Stimulated activated CD4-positive, alpha-beta T cell treated with anti-CD3 and anti-CD28 coated beads, Interleukin-12 subunit alpha, Interleukin-12 subunit beta, amount 100 ng/mL, for 4 hours (primary cell): ENCODE results near the gene AP3M1.
A peak's percentile ranks its signal among the peaks of the same experiment; 100 is the strongest.

Experiments used
- DNase-seq: peaks from one replicate; pipeline ENCODE4 v3.0.0-alpha.2; 2020

The AP3M1 gene

DNA sequence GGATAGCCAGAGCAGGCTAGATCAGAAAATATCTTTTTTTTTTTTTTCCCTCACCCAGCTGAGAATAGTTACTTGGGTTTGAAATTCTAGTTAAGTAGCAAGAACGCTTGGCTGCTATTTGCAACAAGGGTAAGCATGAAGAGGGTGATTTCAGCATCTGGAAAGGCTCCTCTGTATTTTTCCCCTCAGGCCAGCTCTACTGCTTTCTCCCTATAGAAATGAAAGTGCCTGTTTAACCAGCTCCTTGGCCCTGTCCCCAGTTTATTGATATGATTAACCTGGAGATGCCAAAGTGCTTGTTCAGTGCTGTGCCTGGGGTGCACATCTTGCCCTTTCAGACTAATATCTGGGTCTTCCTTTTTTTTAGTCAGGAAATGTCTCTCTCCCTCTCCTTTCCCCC is 37.1 kb downstream of the AP3M1 start:
- DNase-seq = no peak

DNA sequence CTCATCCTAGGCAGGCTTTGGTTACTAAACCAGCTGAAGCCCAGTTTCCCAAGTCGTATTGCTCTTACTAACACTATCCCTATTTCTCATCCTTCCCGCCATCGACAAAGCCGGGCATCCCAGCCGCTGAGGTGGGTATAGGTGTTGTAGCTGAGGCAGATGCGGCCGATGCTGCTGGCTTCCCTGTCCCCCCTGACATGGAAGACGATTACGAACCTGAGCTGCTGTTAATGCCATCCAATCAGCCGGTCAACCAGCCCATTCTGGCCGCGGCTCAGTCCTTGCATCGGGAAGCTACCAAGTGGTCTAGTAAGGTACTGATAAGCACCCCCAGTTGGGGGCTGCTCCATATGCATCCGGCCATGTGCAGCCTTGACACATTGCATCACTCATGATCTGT is 38.8 kb downstream of the AP3M1 start:
- DNase-seq = no peak

DNA sequence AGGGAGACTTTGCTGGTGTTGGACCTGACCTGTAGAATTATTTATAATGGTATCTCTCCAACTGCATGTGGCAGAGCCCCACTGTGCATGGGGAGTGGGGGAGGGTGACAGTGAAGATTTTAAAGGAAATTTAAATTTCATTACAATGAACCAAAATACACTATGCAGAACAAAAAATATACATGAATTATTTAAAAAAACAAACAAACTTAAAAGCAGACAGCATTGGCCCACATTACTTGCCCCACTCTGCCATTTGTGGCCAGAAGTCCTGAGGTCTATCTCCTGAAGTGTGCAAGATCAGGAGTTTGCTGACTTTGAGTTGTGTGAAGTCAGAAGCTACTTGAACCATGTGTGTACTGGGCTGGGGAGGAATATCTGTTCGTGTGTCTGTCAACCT is 40.5 kb downstream of the AP3M1 start:
- DNase-seq = no peak

DNA sequence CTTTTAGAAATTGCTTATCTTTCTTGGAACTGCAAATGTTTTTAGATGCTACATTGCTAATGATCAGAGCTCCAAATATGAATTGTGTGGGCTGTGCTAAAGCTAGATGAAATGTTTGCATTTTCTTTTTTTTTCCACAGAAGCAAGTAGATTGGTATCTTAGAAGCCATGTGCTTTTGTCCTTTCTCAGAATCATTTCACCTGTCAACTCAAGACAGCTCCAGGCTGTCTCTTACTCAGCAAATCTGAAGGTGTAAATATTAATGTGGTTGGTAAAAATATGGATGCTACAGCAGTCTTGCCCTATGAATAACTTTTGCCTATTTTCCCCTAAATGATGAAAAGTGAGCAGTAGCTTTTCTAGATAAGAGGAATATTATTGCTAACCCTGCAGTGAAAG is 41.2 kb downstream of the AP3M1 start:
- DNase-seq = no peak

DNA sequence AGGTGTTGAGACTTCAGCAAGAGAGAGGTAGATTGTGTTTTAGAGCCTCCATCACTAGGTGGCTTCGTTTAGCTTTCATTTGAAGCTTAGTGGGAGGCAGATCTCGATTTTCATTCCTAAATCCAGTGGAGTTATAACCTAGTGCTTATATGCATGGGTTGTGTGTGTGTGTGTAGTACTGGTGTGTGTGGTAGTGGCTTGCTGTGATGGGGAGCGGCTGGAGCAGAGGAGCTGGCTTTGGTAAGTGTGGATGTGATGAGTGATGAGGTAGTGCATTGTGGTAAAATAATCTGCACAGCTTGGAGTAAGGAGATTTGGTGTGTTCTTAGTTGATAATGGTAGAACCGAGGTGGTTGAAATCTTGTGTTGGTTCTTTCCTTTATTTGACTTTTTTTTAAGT is 43.2 kb downstream of the AP3M1 start:
- DNase-seq = no peak

DNA sequence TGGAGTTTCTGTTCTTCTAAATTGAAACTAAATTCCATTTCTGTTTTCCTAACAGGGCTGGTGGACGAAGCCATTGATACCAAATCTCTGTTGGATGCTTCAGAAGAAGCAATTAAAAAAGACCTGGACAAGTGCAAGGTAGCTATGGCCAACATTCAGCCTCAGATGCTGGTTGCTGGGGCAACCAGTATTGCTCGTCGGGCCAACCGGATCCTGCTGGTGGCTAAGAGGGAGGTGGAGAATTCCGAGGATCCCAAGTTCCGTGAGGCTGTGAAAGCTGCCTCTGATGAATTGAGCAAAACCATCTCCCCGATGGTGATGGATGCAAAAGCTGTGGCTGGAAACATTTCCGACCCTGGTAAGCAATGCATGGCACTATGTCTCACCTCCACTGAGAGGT is 45.6 kb downstream of the AP3M1 start:
- DNase-seq = no peak

DNA sequence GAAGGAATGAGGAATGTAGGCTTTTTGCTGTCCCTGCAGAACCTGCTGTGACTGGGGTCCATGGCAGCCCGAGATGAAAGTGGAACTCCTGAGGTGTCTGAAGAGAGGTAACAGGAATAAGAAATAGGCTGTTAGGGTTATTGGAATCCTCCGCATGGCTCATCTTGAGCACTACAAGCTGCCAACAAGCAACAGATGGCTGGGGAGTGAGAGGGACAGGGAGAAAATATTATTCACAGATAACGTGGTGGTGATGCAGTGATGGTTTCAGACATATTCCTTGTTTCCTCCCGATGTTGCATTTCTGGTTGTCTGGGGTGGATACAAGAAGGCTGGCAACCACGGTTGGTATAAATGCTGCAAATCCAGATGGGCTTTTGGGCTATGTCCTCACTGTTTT is 46.1 kb downstream of the AP3M1 start:
- no peak for DNase-seq

DNA sequence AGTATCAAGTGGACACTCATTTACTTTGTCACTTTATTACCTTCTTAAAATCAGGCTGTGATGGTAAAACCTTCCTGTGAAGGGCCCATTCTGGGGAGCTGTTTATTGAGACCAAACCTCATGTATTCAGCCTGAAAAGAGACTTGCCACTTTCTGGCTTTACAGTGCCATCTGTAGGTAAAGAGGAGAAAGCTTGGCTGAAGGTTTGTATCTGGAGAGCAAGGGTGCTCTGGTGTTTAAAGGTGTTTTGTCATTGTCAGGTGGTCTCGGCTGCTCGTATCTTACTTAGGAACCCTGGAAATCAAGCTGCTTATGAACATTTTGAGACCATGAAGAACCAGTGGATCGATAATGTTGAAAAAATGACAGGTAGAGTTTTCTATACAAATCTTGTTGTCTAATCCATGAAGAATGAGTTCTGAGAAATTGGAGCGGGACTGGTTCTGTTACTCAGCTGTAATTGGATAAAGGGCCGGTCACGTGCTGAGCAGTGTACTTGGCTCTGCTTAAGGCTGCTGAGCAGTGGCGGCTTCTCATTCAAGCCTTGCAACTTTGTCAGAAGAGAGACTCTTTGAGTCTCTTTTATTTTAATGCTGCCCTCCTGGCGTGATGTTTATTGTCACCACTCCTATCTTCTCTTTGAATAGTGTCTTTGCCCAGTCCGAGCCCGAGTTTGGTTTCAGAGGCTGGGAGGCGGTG is 46.9 kb downstream of the AP3M1 start:
- DNase-seq = no peak

DNA sequence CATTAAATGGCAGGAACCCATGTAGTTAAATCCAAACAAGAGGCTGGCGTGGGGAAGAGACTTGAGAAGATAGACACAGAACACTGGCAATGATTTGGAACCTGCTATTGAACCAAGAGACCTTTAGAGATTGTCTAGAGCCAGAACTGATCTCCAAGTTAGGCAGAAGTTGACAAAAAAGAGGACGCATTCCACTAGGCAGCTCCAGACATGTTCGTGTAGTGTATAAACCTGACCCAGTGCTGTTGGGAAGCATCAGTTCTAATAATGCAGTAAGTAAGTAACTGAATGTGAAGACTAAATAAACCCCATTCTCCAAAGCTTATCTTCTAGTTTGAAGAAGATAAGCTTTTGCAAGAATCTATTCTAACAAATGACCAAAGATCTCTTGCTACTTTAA is 50.8 kb downstream of the AP3M1 start:
- no peak for DNase-seq

DNA sequence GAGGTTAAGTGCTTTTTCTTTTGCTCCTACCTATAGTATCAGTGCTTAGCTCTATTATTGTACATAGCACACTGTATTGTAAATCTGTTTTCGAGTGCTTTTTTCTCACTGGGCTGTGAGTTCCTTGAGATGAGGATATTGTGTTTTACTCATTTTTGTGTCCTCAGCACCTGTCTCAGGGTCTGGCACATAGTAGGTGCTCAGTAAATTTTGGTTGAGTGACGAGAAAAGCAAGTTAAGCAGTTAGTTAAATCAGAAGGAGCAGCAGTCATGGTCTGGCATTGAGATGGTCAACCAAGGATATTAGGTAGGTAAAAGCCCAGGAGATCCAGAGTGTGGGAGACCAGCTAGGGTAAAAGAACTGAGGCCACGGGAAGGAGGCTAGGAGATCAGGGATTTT is 51.2 kb downstream of the AP3M1 start:
- DNase-seq = no peak

DNA sequence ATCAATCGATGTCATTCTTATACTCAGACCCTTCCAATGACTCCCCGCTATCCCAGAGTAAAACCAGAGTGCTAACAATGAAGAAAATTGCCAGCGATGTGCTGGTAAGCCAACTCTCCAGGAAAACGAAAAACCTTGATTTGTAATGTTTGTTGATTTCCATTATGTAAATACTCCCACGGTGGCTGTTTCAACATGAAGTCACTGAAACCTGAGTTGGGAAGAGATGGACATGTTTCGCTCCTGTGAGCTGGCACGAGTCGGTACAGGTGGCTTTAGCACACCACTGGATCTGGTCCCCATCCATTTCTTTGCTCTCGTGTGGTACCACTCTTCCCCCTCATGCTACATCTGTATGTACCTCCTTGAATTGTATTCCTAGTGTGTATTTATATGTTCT is 52.9 kb downstream of the AP3M1 start:
- DNase-seq = no peak

DNA sequence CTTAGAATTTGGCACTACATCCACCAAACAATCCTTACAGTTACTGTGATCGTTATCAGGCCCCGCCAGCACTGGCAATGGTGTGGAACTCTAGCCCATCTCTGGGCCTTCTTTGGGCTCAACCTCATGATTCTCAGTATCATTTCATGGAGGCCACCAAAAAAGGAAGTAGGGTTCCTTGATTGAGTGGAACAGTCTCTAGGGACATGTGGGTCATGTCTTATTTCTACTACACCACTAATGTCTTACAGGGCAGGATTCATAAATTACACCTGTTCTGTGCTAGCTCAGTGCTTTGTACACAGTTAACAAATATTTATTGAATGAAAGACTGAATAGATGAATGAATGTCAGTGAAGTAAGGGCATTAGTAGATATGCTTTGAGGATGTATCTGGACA is 53.9 kb downstream of the AP3M1 start:
- no peak for DNase-seq

DNA sequence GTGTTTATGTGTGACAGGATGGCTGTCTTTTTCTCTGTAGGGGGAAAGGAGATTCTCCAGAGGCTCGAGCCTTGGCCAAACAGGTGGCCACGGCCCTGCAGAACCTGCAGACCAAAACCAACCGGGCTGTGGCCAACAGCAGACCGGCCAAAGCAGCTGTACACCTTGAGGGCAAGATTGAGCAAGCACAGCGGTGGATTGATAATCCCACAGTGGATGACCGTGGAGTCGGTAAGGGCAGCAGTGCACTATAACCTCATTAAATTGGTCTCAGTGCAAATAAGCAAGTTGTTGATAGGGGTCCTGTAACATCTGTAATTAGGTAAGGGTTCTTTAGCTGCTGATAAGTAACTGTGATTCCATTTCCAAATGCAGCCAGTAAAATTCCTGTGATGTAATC is 56.4 kb downstream of the AP3M1 start:
- DNase-seq = no peak

DNA sequence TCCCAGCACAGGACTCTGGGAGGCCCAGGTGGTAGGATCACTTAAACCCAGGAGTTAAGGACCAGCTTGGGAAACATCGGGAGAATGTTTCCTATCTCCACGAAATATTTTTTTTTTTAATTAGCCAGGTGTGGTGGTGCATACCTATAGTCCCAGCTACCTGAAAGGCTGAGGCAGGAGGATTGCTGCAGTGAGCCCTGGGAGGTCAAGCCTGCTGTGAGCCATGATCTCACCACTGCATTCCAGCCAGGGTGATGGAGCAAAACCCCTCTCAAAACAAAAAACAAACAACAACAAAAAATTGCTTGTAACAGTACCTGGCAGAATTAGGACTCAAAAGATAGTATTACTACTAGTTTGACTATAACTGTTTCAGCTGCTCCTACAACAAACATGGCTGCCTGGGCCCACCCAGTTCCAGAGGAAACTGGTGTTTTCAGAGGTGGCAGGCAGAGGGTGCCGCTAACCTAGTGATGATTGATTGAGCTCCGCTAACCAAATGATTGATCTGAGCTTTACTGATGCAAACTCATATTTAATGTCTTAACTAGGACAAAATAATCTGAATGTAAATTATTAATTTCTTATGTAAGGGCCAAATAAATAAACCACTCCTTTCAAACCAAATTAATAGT is 57.0 kb downstream of the AP3M1 start:
- no peak for DNase-seq

DNA sequence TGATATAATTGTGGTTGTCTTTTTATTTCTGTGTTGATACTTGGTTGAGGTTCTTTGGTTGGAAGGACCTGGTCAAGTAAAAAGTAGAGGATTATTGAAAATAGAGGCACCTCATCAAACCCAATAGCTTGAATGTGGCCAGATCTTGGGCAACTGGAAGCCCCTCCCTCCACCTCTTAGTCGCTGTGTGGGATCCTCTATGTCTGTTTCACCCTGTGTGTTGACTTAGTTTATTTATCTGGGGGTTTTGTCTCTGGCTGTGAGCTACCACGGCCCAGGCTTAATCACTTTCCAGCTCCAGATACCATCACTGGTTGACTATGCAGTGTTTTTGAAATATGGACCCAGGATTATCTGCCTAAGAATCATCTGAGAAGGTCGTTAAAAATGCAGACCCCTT is 58.3 kb downstream of the AP3M1 start:
- no peak for DNase-seq

DNA sequence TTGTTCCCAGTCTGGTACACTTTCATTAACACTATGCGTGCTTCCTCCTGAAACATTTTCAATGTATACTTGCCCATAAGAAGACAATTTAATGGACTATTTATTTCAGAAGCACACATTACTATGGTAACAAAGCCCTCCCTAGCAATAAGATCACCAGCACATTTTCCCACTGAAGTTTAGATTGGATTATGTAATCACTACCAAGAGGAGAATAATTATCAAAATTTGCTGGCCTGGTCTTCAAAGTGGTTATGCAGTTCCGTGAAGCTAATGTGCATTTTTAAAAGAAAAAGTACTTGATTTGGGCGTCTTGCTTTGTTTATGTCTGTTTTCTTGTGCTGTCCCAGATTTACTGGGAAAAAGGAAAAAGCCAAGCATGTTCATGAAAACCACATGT is 61.9 kb downstream of the AP3M1 start:
- DNase-seq = no peak

DNA sequence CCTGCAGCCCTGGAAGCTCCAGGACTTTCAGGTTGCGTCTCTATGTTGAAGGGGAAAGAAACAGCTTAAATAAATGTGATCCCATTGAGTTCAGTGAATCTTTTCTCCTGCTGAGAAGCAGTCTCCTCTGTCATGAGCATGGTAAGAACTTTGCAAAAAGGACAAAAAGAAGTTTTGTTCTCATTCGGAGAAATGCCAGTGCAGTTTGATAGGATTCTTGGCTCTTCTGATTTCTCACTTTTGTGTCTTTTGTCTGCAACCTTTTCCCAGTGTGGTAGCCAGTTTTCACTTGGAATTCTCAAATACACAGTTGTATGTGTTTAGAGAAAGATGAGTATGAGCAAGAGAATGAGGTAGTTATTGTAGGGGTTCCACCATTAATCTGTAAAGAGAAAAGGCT is 64.3 kb downstream of the AP3M1 start:
- no peak for DNase-seq

DNA sequence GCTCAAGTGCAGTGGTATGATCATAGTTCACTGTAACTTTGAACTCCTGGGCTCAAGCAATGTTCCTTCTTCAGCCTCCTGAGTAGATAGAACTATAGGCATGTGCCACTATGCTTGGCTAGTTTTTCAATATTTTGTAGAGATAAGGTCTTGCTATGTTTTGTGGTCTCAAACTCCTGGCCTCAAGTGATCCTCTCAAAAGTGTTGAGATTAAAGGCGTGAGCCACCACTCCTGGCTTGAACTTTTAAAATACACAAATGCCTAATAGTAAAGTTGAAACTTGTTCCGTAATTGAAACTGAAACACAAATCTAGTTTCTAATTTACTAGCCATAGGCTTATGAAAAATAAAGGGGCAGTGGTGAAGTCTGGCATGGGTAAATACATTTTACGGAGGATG is 65.7 kb downstream of the AP3M1 start:
- DNase-seq = no peak

DNA sequence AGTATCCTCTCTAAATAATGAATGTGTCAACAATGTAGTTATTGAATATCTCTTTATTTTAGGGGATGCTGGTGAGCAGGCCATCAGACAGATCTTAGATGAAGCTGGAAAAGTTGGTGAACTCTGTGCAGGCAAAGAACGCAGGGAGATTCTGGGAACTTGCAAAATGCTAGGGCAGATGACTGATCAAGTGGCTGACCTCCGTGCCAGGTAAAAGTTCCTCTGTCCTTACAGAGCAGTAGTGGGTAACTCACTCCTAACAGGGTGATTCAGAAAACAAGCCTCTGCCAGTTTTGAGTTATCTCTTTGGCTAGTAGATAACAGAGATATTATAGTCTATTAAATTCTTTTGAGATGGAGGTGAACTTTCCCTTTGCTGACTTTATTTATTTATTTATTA is 67.3 kb downstream of the AP3M1 start:
- no peak for DNase-seq

DNA sequence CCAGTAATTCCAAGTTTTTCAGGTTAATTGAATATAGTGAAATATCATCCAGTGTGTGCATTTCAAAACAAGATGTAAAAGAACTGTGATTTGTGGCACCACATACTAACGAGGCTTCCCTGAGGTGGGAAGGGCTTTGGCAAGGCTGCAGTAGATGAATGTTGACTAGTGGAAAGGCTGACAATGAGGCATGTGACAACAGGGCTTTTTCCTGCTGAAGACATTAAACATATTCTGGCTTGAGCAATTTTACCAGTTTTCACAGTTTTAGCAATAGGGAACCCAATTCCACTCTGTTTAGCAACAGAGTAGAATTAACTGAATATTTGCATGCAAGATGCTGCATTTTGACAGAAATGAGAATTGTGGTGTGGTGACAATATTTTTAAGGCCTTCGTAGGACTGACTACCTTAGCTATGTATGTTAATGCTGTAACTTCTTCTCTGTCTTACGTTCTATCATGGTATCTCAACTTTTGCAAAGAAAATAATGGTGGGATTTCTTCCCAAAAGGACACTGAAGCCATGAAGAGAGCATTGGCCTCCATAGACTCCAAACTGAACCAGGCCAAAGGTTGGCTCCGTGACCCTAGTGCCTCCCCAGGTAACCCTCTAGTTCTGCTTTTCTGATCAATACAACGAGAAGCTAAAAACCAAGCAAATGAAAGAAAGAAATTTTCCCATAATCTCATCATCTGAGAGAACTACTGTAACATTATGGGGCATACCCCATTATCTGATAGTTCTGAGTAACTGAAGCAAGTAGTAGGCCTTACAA is 68.5 kb downstream of the AP3M1 start:
- DNase-seq = no peak

DNA sequence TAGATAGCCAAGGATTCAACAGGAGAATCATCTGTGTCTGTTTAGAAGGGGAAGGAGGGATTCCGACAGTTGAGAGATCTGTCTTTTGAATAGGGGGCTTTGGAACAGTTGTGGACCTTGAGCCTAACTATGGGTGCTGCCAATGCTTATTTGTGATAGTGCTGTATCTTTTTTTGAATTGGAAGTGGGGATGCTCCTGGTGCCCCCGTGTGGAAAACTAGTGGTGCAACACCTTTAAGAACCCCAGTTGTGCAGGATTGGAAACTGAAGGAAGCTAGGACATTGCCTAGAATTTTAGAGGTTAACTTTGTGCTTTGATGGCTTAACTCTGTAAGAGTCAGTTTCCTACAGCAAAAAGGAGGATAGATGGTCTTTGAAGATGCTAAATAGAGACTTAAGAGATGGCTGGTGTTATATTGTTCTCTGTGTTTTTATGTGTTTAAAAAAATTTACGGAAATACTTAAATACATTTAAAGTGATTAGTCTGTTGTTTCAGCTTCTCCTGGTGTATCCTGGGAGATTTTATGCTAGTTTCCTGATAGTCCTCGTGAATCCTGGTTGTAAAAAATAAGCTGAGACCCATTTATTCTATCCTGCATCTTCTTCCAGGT is 69.3 kb downstream of the AP3M1 start:
- DNase-seq = peak; percentile 12

DNA sequence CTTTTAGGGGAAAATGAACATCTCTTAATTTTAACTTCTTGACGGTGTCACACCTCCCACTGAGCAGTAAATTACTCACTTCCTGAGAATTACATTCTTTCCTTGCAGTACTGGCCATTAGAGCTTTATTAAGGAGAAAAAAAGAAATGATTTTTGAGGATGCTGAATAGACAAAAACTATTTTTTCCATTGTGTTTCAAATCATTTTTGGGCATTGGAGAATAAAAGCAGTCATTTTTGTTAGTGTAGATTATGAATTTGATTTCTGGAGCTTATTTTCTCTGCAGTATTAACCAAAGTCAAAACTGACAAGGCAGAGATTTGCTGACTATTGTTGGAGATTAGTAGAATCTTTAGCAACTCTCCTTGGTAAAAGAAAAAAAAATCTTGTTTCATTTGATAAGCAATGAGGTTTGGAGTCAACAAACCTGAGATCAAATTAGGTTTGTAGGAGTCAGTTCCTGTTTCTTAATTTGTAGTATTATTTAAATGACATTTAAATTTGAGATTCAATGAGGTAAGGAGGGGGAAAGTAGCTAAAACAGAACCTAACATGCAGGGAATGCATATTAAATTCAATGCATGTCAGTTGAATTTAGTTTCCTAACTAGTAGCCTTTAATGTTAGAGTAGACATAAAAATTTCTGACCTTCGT is 70.6 kb downstream of the AP3M1 start:
- DNase-seq = no peak
